NCI-H2227 treated with DMSO at 0.1 percent for 48 hours (cell line): ENCODE data around the gene DTNB.

ENCODE experiments used
- DNase-seq: peaks from one replicate; lab custom pipeline; 2025; lab: John Stamatoyannopoulos, UW

DTNB gene

DNA sequence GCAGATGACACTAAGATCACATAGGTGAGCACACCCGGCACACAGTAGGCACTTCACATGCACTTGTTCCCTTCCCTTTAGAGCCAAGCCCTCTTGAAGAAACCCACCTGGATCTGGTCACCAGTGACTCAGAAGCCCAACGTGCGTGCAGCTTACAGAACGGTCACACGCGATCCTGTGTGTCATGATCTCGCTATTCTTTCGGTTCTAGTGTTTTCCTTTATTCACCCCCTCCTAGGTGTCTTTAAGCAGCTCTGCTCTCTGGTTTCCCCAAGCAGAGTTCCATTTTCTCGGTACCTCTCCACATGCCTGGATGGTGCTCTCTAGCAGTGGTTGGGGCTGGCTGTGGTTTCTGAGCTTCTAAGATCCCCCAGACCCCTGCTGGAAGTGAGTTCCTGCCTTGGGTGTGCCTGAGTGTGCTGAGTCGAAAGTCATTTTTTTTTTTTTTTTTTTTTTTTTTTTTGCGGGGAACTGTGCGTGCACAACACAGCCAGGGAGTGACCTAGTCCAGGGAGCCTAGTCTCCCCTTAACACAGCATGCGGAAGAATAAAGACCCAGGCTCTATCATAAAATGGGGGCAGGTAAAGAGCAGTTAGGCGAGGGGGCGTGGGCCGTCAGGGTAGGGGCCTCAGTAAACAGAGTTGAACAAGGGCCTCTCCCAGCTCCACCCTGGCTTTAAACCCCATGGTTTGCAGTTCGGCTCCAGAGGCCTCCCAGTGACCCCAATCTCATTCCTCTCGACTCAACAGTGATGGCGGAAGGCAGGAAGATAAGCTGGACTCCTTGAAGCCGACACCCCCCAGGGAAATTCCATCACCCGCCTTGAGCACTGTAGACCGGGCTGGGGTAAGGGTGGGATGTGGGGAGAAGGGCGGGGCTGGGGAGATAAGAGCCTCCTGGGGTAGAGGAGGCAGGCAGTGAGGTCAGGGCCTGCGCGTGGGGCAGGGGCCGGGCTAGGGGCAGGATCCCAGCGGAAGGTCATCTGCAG lies 301.8 kb downstream of the DTNB start:
- DNase-seq, result no peak

DNA sequence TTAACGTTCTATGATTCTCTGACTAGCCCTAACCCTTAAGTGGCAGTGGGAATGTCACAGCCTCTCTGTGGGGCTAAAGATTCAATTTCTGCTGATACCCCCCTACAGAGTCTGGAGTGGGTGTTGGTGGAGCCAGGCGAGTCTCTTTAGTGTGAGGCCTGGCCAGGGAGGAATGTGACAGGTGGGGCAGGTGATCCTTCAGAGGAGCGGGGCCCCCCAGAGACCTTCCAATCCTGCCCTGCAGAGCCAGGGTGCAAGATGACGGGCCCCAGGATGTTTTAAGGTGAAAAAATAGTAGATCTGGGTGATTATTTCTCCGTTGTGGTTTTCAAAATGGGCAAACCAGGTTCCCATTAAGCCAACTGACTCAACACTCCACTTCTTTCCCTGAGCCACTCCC lies 303.5 kb downstream of the DTNB start:
- DNase-seq, result no peak

DNA sequence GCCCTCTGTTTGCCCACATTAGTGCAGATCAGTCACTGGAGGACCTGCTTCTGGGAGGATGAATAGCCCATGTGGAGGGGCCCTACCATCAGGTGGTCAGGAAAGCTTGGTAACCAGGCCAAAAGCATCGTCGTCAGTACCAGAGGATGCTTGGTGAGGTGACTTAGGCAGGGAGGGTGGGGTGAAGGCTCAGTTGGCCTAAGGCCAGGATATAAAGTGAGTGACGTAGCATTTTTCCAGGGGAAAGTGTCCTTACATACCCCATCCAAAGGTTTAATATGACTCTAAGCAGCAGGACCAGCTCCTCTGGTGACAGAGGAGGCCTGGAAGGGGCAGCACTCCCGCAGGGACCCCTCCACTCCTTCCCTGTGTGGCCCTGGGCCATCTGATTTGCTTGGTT lies 303.9 kb downstream of the DTNB start:
- no peak for DNase-seq

DNA sequence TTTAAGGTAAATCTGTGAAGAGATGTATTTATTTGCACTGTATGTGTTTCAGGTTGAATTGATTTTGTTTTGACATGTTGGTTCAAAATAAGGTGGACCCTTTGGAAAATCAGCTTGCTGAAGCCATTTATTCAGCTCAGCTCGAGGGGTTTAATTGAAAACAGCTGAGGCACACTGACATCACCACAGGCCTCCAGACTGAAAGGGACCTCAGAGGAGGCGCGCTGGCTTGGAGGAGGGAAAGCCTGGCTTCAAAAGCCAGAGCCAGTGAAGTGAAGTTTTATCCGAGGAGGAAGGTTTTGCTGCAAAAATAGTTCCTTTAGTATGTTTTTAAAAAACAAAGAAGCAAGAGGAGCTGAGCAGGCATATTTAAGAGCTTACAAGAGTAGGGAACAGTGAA lies 304.7 kb downstream of the DTNB start:
- no peak for DNase-seq

DNA sequence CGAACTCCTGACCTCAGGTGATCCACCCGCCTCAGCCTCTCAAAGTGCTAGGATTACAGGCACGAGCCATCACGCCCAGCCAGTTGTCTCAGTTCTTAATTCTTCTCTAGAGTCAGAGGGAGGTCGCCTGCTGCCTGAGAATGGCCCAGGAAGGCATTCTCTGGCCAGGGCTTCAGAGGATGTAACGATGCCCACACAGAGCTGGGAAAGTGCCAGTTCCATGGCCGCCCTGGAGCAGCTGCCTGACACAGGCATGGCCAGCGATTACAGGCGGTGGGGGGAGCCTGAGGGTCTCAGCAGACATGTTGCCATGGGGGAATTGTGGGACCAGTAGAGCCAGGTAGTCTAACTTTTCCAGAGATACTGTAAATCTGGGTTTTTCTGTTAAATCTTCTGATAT lies 306.1 kb downstream of the DTNB start:
- no peak for DNase-seq

DNA sequence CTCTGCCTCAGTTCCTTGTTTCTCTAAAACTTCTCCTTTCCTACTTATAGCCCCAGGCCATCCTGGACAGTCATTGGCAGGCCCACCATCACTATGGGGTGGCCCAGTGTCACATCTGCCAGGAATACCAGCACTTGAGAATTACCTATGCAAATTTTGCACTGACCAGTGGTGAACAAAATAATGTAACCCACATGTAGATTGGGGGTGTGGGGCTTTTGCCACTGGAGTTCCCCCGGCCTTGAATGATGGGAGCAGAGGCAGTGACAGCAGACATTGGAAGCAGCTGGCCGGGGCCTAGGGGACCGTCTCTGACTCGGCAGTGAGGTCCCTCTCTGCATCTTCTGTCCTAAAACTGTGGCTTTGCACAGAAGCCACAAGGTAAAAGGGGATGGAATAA lies 306.7 kb downstream of the DTNB start:
- DNase-seq, result no peak

DNA sequence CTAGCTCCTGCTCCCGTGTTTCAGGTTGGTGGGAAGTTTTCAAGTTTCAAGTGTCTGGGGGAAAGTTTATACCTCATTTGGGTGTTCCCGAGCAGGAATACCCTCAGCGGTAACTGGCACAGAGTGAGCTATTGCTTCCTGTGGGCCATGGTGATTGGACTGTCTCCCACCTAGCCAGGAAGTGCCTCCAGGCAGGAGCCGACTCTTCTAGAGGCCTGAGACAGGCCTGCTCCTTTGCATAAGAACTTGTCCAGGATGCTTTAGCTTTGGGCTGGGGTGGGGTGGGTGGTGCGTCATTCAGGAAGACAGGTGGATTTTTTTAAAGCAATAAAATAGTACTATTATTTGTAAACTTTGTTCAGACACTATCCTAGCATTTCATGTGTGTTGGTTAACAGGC lies 308.1 kb downstream of the DTNB start:
- DNase-seq, result no peak

DNA sequence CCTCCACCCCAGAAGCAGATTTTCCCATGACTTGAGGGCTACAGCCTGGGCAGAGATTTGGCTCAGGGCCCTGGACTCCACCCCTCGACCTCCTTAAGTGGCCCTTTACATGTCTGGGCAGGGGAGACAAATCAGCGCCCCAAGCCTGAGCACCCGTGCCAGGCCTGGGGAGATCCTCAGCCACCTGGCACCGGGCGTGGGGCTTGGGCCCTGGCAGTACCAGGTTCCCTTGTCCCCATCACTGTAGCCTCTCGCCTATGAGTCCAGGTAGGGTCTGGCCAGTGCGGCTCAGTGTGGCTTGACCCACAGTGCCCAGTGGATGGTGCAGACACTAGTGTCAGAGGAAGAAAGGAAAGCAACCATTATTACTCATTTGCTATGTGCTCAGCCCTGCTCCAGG lies 309.6 kb downstream of the DTNB start:
- no peak for DNase-seq

DNA sequence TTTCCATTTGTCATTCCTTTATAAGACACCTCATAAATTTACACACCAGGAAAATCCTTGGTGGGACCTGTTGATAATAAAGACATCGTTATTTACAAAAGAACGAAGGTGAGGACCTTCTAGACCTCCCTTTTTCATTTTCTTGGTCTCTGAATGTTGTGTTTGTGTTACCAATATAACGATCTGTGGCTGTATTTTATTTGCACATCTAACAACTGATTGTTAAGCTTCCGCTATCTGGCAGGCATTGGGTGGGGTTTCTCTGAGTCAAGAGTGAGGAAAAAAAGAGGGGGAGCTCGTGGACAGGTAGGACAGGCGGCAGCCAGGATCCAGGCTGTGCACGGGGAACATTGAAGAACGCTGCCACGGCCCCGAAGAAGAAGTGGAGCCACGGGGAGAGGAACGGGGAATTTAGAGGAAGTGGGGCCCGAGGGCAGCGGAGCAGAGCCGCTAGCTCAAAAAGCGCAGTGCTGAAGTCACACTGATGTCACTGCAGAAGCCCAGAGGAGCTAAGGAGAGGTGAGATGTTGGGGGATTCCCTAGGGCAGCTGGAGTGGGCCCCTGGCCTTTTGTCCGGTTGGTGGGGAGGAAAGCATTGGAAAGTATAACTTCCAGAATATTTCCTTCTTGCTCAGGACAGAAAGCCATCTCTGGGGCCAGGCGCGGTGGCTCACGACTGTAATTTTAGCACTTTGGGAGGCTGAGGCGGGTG lies 310.8 kb downstream of the DTNB start:
- DNase-seq, result no peak

DNA sequence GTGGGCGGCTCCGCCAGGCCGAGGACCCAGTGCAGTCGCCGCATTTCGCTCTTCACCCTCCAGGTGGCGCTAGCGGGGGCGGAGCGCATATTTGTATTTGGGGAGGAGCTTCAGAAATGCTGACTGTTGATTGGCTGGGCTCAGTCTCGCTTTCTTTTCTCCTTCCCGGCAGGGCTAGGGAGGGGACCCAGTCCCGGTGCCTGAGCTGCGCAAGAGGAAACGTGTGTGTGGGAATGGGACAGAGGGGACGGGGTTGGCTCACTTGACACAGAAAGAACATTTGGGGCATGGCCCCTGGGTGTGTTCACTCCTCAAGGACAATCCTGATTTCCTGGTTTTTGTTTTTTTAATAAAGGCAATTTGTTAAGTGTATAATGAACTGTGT lies 311.3 kb downstream of the DTNB start:
- DNase-seq, result peak; percentile 96

DNA sequence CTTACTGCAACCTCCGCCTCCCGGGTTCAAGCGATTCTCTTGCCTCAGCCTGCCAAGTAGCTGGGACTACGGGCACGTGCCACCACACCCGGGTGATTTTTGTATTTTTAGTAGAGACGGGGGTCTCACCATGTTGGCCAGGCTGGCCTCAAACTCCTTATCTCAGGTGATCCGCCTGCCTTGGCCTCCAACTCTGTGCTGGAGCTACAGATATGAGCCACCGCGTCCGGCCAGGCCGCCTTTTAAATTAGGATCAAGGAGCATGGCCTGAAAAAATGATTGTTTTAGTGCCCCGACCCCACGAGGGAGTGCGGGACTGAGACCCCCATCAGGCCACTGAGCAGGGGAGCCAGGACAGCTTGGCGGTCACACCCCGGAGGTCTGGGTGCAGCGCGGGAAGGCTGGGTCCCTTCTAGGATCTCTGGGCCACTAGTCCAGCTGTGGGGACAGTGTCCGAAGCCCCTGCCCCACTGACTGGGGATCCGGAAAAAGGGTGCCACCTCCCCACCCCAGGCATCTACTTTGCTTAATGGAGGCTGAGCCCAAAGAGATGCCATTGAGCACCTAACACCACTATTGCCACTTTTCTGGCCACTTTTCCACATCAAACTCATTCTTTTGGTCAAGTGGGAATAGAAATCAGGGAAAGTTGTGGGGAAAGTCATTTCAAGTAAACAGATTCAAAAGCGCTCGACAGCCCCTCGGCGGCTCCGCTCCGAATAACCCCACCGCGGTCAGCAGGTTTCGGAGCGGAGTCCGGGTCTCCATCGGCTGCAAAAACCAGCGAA lies 311.9 kb downstream of the DTNB start:
- no peak for DNase-seq

DNA sequence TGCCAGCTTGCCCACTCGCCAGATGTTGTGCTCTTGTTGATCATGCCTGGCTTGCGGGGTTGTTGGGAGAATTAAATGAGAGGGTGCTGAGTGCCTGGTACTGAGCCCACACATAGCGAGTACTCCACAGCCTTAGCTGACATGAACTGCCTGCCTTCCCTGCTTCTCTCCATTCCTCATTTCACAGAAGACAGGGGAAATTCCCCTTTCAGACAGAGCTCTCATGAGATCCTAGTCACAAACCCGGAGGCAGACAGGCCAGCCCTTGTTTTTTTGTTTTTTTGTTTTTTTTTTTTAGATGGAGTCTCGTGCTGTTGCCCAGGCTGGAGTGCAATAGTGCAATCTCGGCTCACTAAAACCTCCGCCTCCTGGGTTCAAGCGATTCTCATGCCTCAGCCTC lies 314.5 kb downstream of the DTNB start:
- no peak for DNase-seq

DNA sequence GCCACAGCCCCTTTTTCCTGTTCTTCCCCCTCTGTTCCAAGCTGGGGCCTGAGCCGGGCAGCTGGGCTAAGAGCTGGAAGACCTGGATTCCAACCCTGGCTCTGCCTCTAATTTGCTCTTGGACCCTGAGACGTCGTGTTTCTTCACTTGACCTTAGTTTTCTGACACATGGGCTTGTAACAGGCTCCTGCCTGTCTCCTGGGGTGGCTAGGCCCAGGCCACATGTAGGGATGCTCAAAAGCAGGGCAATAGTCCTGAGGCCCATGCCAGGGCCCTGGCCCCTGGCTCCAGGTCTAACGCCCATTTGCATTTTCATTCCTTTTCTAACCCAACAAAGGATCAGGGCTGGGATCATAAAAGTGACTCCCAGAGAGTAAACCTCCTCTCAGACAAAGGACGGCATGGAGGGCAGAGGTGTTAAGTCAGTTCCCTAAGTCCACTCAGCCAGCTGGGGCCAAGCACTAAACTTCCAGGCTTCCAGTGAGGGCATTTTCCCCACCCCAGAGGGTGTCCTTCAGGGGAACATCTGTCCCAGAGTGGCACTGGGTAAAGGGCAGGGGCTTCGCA lies 315.0 kb downstream of the DTNB start:
- DNase-seq, result no peak

DNA sequence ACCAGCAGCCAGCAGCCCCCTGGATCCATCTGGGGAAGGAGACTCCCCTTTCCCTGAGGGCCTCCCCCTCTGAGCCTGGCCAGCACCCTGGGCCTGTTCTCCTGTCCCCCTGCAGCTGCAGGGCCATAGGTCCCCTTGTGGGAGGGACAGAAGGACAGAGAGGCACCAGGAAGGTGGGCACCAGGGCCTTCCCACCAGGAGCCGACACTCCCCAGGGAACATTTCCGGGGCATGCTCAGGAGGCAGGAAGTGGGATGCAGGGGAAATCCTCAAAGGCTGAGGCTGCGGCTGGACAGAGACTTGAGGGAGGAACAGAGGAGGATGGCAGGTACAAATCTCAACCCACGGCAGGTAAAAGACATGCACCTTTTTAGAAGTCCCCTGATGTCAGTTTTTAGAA lies 317.3 kb downstream of the DTNB start:
- no peak for DNase-seq

DNA sequence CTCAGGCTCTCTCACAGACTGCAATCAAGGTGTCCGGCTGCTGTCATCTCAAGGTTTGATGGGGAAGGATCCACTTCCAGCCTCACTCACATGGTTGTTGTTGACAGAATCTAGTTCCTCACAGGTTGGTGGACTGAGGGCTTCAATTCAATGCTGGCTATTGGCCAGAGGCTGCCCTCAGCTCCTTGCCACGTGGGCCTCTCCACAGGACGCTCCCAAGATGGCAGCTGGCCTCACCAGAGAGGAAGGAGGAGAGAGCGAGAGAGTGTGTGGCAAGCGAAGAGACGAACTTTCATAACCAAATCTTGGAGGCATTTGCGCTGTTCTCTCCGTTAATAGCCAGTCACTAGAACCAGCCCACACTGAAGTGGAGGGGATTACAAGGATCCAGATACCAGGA lies 318.1 kb downstream of the DTNB start:
- DNase-seq, result no peak

DNA sequence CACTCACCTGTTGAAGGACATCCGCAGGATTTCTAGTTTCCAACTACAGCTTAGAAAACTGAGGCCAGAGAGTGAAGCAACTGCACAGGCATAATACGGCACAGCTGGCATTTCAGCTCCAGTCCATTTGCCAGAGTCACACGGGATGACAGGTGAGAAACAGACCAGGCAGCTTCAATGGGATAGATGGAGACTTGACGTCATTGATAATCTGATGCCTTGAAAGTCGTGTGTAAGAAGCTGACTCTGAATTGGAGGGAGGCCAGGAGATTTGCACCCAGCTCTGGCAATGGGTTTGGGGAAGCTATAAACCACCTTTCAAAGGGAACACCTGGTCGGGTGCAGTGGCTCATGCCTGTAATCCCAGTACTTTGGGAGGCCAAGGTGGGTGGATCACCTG lies 319.3 kb downstream of the DTNB start:
- no peak for DNase-seq

DNA sequence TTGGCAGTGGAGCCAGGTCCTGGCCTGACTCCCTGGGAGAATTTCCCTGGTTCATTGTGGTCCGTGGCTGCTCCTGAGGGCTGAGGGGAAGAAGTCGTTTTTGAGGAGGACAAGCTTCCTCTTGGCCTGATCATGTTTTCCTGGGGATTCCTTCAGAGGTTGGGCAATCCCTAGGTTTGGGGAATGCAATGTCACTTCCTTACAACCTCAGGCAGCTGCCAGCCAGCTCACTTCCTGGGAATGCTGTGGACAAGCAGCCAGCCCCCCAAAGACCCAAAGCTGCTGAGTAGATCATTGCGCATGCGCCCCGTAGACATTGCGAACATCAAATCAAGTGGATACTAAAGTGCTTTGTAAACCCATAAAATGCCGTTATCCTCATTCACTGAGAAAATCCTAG lies 324.0 kb downstream of the DTNB start:
- DNase-seq, result no peak

DNA sequence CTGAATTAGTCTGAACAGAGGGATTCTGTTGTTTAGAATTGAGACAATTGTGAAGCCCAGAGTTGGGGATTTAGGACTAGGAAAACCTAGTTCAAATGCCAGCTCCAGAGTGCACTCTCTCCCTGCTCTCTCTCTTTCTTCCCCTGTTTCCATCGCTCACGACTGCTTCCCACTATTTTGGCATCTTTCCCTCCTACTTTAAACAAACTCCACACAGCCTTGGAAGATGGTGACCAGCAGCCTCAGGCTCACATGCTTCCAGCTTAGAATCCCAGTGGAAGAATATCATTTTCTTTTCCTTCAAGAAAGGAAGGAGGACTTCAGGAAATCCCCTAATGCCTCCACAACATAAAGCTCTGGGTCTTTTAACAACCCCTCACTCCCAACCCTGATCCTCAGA lies 325.5 kb downstream of the DTNB start:
- DNase-seq, result no peak

DNA sequence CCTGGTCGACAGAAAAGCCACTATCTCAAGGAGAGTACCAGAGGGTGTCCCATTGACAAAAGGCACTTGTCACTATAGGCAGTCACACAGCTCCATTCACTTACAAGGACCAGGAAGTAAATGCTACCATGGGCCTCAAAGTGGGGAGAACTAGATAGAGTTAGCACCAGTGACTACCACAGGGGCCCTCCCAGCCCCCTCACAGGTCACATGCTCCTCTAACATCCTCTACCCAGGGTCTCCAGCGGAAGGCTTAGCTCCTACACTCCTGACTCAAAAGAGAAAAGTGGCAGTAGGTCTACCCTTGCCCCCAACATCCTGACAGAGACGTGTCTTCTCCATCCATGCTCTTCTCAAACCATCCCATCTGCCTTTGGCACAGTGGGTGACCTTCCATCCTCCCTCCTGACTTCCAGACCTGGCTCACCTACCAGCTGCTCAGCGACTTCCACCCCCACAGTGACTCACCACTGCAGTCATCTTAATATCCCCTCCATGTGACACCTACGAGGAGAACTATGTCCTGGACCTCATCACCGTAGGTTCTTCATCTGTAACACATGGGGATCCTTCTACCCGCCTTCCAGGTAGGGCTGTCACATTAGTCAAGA lies 326.1 kb downstream of the DTNB start:
- no peak for DNase-seq

DNA sequence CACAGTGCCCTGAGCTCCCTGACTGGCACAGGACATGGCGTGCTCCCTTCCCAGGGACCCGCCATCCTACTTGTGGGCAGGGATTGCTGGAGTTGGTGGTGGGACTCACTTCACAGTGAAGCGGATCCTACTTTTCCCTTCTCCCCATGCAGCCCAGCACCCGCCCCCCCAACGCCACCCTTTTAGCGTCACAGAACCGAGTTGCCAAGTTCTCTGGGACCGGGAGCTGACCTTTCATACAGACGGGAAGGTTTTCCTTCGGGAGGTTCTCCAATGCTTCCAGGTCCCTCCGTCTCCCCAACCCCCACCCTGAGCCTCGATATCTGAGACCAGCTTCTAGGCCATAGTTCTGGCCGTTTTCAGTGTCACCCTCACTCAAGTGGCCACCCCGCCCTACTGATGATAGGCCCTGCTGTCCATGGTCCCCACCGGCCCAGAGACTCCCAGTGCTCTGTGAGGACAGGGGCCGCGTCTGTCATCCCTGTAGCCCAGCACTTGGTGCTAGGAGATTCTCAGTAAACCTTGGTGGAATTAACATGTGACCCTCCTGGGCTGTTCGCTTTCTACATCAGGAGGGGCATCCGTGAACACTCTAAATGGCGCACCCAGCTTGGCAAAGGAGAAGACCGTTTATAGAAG lies 330.1 kb downstream of the DTNB start:
- DNase-seq, result no peak
